Heart left ventricle (tissue), 16 donors: ENCODE measurements around the gene TJP2. TPM values are rescaled to one million over a fixed set of nuclear protein-coding genes. Genes with fewer than 3 reads are reported as not detected.
A peak's percentile ranks its signal among the peaks of the same experiment; 100 is the strongest.

Experiments
- ATAC-seq, 4 donors: fragments of 200-7000 bp; cut with Tn5 transposase; one replicate each; pipeline ENCODE4 v1.9.1; 2020 to 2022; ENCODE audit warnings: moderate library complexity in 4 of 4, mild to moderate bottlenecking in 3 of 4, moderate number of reproducible peaks in 1 of 4
- DNase-seq, 5 donors: peaks; one replicate each; pipeline ENCODE4 v3.0.0-alpha.2; 2020
- H3K27ac ChIP-seq, 12 donors: fragments of 200-600 bp; sonication (generic) in 4 of 12; one replicate each; pipeline versions ENCODE4 v1.5.0 to v1.8.0; 2016 to 2022; ENCODE audit warnings: mild to moderate bottlenecking in 2 of 12
- H3K27me3 ChIP-seq, 9 donors: fragments of 200-600 bp; sonication (generic) in 2 of 9; one replicate each; pipeline versions ENCODE4 v1.5.1 to v1.8.0; 2016 to 2022; ENCODE audit warnings: mild to moderate bottlenecking in 3 of 9
- H3K36me3 ChIP-seq, 9 donors: fragments of 200-600 bp; sonication (generic) in 2 of 9; one replicate each; pipeline versions ENCODE4 v1.5.0 to v1.8.0; 2018 to 2022; ENCODE audit warnings: mild to moderate bottlenecking in 2 of 9
- H3K4me1 ChIP-seq, 12 donors: fragments of 200-600 bp; sonication (generic) in 4 of 12; one replicate each; pipeline versions ENCODE4 v1.5.0 to v1.8.0; 2016 to 2022; ENCODE audit warnings: mild to moderate bottlenecking in 3 of 12
- H3K4me3 ChIP-seq, 12 donors: fragments of 200-600 bp; sonication (generic) in 4 of 12; one replicate each; pipeline versions ENCODE4 v1.5.0 to v1.8.0; 2017 to 2022; ENCODE audit warnings: mild to moderate bottlenecking in 9 of 12, moderate library complexity in 4 of 12
- H3K9me3 ChIP-seq, 12 donors: fragments of 200-600 bp; sonication (generic) in 4 of 12; one replicate each; pipeline versions ENCODE4 v1.5.0 to v1.8.0; 2016 to 2022; ENCODE audit warnings: mild to moderate bottlenecking in 1 of 12
- CTCF ChIP-seq, 12 donors: fragments of 200-600 bp; sonication (generic) in 4 of 12; IDR thresholded peaks; one replicate each; pipeline versions ENCODE4 v1.5.0 to v1.8.0; 2018 to 2022; ENCODE audit warnings: antibody characterized with exemption in 12 of 12, mild to moderate bottlenecking in 5 of 12
- POLR2A ChIP-seq, 2 donors: fragments of 450-650 bp; IDR thresholded peaks; one replicate each; pipeline ENCODE4 v1.6.1; 2017; ENCODE audit warnings: antibody characterized with exemption in 2 of 2, mild to moderate bottlenecking in 2 of 2, moderate library complexity in 2 of 2
- WGBS, 4 donors: extraction: QIAGEN DNeasy Blood & Tissue Kit in 2 of 4; methylation state at CpG; one replicate each; pipeline versions ENCODE4 v1.1.5 to v1.1.7; 2013 to 2018; 5-methylcytosine and 5-hydroxymethylcytosine counted together
- intact Hi-C, 10 donors: fragments of 100-400 bp; cut with DNase I; formaldehyde crosslinking; loops; one replicate each; pipeline versions ENCODE4 v1.11.1 to v1.14.2; 2022
- polyA plus RNA-seq, 2 donors: library from polyadenylated mRNA; stranded (reverse); fragments of 200-250 nt; gene quantifications; one replicate each; pipeline ENCODE4 v1.2.3, GENCODE V29; 2013
- total RNA-seq, 9 donors: library from RNA; depleted of rRNA in 2 of 9; stranded (reverse); fragments of >200 nt in 2 of 9; fragmentation: NEBNext Ultra II Directional in 3 of 9; extraction: Animal tissue kit (Norgen Biotek cat#: 25700) in 3 of 9; gene quantifications; one replicate each; pipeline versions ENCODE4 v1.1.0 to v1.2.4, GENCODE V29; 2016 to 2023
- donor health status: ischemic (EF 13 %, LVEDD 7.1; RV severe dilation, severe dysfunction).
- donor health status: healthy with polysubstance abuse.
- donor health status: DM: no; HTN: yes; CAD: no.
- donor health status: DM: no; HTN: no; CAD: no.
- donor health status: ischemic (EF 25% LVEDD 6.9; RV normal size, moderate dysfunction).
- donor health status: ischemic (EF 25% LVEDD 5.7; RV mildly dilated, moderate dysfunction).
- donor health status: healthy.
- donor health status: DM: yes; HTN: yes; CAD: no.
- donor health status: ischemic (EF 35%, LVEDD 5.7; RV mildly dilated, moderate dysfunction).
- donor health status: nonischemic (EF 11% LVEDD 7.7; RV severe dilation, severe dysfunction).
- donor health status: DM: yes; HTN: yes; CAD: no.
- donor health status: PGD.
- donor health status: ischemic (EF 29% LVEDD 5.4; RV normal size, mild dysfunction).
- donor health status: nonischemic (EF 23%, LVEDD 6.1; RV moderate dilation, normal function).

The TJP2 gene
- total and polyA plus RNA-seq, 11 donors = 29.1 to 139 (median 87.5) TPM

- Histone ChIP-seq H3K27ac (no peak overlapping the region), H3K4me3 (no peak overlapping the region), H3K36me3 (peaks cover 0 to 20% (median 6%) of the 10 kb centered on the region in 9 donors), H3K27me3 (no peaks in the 10 kb centered on the region), H3K4me1 (peaks cover 0 to 6% (median 0%) of the 10 kb centered on the region in 12 donors), H3K9me3 (no peaks in the 10 kb centered on the region)
- WGBS, 4 donors = 75 to 87% (median 80%) methylated on average over 3 of the region's 3 CpGs
- ATAC-seq = peak in 2 of 4 donors; percentile 30 to 35
- peak in 1 of 12 donors; percentile 2 for TF ChIP-seq CTCF (IDR thresholded peaks at IDR 0.05)
- no peak for TF ChIP-seq POLR2A (IDR thresholded peaks at IDR 0.05)
- intact Hi-C loops = loop anchor here in 1 of 10 donors (5.0 kb wide), 1 partner anchor 66 kb away; the partner anchor contains the start of gene ENTREP1
- no peak for DNase-seq
Measured at GRCh38 chr9:69261636-69262035, 87.6 kb downstream of the TJP2 start.

DNA sequence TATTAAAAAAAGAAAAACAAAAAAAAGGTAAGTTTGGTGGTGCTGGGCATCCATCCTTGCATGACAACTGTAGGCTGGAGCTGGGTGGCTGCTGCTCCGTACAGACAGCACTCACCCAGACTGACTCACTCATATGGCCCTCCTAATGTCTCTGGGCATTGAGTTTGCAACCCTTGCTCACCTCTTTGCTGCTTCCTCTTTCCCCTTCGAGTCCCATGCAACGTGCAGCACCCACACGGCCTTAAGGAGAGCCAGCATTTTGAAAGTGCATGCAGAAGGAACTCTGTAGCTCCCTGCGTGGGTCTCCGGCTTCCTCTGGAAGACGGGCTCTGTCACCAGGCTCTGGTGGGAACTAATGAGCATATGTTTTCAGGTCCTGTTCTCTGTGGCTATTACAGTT is 90.4 kb downstream of the TJP2 start:
- Histone ChIP-seq H3K9me3 (no peaks in the 10 kb centered on the region), H3K4me3 (no peak overlapping the region), H3K36me3 (no peaks in the 10 kb centered on the region), H3K4me1 (peaks cover 0 to 6% (median 0%) of the 10 kb centered on the region in 12 donors), H3K27me3 (no peaks in the 10 kb centered on the region), H3K27ac (no peak overlapping the region)
- TF ChIP-seq CTCF (IDR thresholded peaks at IDR 0.05) (no peak), POLR2A (IDR thresholded peaks at IDR 0.05) (no peak)
- DNase-seq (no peak), ATAC-seq (peak in 1 of 4 donors; percentile 13)
- intact Hi-C loops = loop anchor here in 1 of 10 donors (5.0 kb wide), 1 partner anchor 63 kb away; the partner anchor contains the start of gene ENTREP1
- WGBS, 4 donors = 58 to 67% (median 65%) methylated on average over 7 of the region's 7 CpGs

DNA sequence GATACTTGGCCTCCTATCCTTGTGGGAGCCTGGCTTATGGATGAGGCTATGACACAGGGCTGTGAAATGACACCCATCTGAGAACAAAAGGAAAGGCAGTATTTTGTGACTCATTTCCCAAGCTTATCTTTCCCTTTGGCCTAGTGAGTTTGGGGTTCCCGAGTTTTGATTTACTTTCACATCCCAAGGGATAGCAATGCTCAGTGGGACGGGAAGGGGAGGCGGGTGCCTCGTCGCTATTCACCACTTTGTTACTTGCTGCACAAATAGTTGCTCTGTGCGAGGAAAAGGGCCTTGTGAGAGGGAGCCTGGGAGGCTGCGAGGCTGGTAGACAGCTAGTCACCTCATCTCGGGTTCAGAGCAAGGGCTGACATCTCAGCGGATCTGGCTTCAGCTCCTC is 91.8 kb downstream of the TJP2 start:
- peaks cover 0 to 6% (median 0%) of the 10 kb centered on the region in 12 donors for H3K4me1 ChIP-seq
- no peaks in the 10 kb centered on the region for H3K27me3 ChIP-seq
- H3K36me3 ChIP-seq = no peaks in the 10 kb centered on the region
- 70 to 86% (median 82%) methylated on average over 9 of the region's 9 CpGs for WGBS, 4 donors
- DNase-seq (no peak), ATAC-seq (peak in 1 of 4 donors; percentile 7)
- no peak overlapping the region for H3K27ac ChIP-seq
- no peaks in the 10 kb centered on the region for H3K9me3 ChIP-seq
- TF ChIP-seq CTCF (IDR thresholded peaks at IDR 0.05) = no peak
- no peak for TF ChIP-seq POLR2A (IDR thresholded peaks at IDR 0.05)
- H3K4me3 ChIP-seq = no peak overlapping the region
- intact Hi-C loops = no loop called here

GRCh38 chr9:69272212-69272611 is 98.1 kb downstream of the TJP2 start:
- intact Hi-C loops = loop anchor here in 2 of 10 donors (5.0 to 10.0 kb wide), 2 partner anchors 50 to 113 kb away; no protein-coding TSS in a partner anchor
- Histone ChIP-seq H3K27ac (peak overlapping the region in 5 of 12 donors; percentile 79 to 94 (median 85)), H3K4me1 (peaks cover 0 to 17% (median 6%) of the 10 kb centered on the region in 12 donors), H3K36me3 (no peaks in the 10 kb centered on the region), H3K4me3 (no peak overlapping the region), H3K9me3 (peaks cover 0 to 14% (median 0%) of the 10 kb centered on the region in 12 donors), H3K27me3 (no peaks in the 10 kb centered on the region)
- DNase-seq = no peak
- no peak for ATAC-seq
- TF ChIP-seq POLR2A (IDR thresholded peaks at IDR 0.05) (no peak), CTCF (IDR thresholded peaks at IDR 0.05) (no peak)
- WGBS, 4 donors = 38 to 60% (median 50%) methylated on average over 1 of the region's 1 CpG
